Measurements from ENCODE around the gene GATA5.
A peak's percentile ranks its signal among the peaks of the same experiment; 100 is the strongest.

GATA5 gene

DNA sequence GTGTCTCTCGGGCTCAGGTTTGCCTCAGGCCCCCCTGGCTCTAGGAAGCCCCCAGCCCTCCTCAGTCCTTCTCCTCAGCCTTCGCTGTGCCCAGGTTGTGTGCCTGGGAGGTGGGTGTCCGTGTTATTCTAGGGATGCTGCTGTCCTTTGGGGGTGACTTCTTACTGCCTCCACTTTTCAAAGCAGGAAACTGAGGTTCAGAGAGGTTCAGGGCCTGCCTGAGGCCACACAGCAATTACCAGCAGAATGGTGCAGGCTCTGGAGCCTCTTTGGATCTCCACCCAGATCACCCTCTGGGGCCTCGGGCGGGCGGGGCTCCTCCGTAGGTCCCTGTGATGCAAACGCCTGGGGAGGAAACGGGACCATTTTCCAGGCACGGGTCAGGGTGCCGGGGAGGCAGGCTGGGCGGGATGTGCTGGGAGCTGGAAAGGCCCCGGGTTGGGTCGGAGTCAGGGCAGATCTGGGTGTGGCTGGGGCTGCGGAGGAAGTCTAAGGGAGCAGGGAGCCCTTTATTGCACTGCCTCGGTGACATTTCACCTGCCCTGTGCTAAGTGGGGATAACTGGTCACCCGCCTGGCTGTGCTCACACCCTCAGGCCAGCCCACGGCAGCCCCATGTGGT is 23.2 kb downstream of the GATA5 start:
- no peak for DNase-seq (ENCODE audit: low spot score)

DNA sequence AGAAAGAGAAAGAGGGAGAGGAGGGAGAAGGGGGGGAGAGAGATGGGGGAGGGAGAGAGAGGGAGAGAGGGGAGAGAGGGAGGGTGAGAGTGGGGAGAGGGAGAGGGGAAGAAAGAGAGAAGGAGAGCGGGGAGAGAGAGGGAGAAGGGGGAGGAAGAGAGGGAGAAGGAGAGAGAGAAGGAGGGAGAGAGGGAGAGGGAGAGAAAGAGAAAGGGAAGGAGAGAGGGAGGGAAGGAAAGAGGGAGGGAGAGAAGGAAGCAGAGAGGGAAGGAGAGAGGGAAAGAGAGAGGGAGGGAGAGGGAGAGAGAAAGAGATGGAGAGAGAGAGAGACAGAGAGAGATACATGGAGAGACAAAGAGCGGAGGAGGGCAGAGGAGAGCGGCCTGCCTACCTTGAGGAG is 23.8 kb downstream of the GATA5 start:
- DNase-seq (ENCODE audit: low spot score): no peak

DNA sequence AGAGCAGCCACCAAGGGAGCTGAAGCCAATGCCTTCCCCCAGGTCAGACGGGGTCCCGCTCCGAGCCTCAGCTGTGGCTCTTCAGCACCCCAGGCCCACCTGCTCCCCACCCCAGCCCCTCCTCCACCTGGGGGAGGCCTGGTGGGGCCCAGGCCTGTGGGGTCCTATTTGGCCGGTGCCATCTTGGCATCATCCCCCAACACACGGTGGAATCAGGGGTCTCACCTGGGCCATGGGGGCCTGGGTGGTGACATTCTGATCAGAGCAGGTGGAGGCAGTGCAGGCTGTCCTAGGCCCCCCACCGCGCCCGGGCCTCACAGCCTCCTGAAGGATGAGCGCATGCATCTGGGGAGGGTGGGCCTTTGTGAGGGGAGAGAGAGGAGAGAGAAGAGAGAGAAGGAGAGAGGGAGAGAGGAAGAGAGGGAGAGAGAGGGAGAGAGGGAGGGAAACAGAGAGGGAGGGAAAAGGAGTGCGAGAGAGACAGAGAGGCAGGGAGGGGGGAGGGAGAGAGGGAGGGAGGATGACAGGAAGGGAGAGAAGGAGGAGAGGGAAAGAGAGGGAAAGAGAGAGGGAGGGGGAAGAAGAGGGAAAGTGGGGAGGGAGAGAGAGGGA is 24.5 kb downstream of the GATA5 start:
- no peak for DNase-seq (ENCODE audit: low spot score)

DNA sequence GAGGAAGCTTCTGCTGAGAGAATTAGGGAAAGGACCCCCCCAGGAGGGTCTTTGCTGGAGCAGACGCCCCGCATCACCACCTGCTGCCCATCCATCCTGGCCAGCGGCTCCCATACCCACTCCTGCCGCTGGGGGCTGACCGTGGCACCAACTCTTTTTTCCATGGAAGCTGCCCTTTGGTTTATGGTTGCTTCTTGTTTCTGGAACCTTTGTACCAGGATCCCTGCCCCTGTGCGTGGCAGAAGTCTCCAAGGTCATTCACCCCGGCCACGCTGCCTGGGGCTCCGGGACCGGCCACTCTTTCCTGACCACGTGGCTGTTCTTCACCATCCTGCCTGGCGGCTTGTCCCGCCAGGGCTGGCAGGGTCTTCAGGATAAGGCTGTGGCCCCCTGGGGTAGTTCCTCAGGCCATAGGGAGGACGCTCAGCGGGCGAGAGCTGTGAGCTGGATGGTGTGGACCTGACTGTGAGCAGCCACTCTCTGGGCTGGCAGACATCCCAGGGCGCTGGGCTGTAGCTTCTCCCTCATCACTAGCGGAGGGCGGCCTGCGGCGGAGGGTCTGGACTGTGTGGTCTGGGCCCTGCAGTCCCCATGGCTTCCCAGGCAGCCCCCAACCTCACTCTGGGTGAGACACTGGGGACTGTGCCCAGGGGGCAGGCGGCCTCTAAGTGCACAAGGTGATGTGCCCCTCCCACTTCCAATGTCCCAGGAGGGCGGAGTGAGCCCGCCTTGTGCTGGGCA is 25.7 kb downstream of the GATA5 start:
- DNase-seq (ENCODE audit: low spot score): no peak

DNA sequence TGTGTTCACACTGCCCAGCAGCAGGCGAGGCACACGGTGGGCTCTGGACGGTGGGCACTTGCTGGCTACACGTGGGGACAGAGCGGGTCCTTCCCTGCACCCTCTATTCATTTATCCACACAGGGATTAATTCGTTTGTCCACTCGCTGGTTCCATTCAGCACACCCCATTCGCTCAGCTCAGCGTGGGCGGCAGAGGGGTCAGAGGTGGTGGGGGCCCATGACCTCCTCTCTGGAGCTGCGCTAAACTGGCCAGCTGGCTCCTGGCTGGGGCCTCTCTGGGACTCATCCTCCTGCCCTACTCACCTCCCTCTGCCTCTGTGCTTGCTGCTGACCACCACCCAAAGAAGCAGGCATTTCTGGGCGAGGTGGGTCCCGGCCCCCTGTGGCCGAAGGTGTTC is 27.0 kb downstream of the GATA5 start:
- DNase-seq (ENCODE audit: low spot score): no peak

DNA sequence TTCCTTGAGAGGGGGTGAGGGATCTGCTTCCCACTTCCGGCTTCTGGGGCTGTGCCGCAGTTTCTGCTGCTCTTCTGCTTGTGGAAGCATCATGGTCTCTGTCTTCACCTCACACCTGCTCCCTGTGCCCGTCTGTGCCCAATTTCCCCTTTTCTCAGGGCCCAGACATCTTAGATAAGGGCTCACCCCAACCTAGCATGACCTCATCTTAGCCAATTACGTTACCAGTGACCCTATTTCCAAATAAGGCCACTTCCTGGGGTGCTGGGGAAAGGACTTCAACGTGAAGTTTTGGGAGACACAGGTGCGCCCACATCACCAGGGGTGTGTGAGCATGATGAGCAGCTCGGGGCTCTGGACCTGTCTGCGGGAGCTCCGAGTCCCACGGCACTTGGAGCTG is 27.8 kb downstream of the GATA5 start:
- DNase-seq (ENCODE audit: low spot score): no peak

DNA sequence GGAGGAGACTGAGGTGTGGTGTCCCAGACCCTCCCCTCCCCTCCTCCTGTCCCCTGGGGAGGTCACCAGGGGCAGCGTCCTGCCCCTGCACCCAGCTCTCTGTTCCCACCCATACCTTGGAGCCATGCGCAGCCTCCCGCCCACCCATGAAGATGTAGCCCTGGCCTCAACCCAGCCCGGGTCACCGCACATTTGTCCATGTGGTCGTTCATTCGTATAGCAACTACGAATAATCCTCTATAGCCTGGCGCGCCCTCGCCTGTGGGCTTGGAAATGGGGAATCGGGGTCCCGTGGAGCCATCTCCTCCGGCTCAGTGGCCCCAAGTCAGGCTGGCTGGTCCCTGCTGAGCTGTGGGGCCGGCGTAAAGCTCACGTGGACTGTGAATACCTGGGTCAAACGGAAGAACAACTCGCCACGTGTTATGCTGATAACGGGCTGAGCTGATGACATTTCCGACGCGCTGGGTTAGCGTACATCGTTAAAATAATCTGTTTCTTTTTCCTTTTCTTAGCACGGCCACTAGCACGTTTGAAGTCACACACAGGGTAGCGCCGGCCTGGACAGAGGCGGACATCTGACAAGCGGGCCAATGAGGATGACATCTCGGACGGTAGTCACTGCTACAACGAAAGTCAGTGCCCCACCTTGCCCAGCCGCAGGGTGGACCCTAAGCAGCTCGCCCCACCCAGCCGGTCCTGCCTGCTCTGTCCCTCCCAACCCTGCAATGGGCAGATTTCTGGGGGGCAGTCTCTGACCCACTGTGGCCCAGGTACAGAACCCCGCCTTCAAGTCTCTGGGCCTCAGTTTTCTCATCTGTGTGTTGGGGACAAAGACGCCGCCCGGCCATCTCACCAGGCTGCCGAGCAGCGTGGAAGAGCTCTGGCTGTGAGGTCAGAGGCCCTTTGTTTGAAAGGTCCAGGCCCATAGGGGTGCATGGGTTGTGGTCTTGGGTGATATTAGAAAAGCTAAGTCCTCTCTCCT is 28.6 kb downstream of the GATA5 start:
- DNase-seq (ENCODE audit: low spot score): no peak

DNA sequence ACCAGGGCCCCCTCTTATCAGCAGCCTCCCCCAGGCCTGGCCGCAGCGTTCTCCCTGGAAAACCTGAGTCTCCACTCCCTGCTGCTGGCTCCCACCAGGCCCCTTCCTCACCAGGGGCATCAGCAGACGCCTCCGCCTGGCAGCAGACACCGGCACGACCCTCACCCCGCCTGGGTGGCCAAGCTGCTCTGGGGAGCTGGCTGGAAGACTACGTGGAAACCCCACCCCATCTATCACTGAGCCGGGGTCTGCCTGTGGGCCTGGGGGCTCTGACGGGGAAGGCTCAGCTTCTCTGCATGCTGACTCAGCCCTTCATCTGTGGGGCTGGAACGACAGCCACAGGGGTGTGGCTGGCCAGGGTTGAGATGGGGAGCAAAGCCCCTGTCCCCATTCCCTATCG is 29.3 kb downstream of the GATA5 start:
- no peak for DNase-seq (ENCODE audit: low spot score)

DNA sequence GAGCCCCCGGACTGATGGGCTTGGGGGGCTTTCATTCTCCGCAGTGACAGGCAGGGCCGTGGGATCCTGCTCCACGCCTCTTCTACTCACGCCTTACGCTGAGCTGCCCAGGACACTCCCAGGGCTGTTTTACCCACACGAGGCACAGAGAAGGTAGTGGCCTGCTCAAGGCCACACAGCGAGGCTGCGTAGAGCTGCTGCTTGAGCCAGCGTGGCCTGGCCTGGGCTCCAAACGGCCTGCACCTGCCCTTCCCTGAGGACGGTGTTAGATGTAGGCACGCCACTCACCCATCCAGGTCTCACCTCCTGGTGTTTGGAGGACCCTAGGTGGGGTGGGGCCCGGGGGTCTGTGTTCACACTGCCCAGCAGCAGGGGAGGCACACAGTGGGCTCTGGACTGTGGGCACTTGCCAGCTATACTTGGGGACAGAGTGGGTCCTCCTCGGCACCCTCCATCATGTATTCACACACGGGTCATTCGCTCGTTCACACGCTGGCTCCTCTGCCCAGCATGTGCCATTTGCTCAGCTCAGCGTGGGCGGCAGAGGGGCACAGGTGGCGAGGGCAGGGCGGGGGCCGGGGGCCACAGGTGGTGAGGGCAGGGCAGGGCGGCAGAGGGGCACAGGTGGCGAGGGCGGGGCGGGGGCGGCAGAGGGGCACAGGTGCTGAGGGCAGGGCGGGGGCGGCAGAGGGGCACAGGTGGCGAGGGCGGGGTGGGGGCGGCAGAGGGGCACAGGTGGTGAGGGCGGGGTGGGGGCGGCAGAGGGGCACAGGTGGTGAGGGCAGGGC is 30.0 kb downstream of the GATA5 start:
- DNase-seq (ENCODE audit: low spot score): no peak

DNA sequence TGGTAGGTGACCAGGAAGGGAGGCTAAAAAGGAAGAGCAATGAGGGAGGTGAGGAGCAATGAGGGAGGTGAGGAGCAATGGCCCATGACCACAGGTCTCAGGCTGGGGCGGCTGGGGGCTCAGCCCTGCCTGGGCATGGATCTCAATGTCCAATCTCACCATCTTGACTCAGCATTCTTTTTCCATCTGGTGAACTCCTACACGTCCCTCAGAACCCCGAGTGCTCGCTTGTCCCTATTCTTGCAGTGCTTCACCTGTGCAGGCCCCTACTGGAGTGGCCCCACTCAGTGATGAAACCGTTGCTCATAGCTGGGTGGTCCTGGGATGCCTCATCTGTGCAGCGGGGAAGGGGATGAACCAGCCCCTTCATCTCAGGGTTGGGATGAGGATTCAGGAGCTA is 31.5 kb downstream of the GATA5 start:
- DNase-seq (ENCODE audit: low spot score): no peak

DNA sequence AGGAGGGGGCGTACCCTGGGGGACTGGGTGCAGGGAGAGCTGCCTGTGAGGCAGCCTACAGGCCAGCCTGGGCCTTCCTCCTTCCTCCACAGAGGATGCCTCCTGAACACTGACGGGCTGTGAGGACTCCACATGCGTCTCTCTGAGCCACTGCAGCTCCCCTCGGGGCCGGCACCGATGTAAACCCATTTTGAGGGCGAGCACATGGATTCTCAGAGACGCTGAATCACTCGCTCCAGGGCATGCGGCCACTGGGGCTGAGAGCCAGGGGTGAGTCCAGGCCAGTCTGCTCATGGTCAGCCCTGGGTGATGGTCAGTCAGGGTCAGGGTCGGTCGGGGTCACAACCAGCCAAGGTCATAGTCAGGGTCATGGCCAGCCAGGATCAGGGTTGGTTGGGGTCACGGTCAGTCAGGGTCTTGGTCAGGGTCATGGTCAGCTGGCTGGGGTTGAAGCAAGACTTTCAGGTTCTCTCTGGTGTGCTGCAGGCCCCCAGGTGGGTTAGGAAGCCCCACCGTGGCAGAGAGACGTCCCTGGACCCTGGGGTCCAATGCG is 33.7 kb downstream of the GATA5 start:
- no peak for DNase-seq (ENCODE audit: low spot score)

DNA sequence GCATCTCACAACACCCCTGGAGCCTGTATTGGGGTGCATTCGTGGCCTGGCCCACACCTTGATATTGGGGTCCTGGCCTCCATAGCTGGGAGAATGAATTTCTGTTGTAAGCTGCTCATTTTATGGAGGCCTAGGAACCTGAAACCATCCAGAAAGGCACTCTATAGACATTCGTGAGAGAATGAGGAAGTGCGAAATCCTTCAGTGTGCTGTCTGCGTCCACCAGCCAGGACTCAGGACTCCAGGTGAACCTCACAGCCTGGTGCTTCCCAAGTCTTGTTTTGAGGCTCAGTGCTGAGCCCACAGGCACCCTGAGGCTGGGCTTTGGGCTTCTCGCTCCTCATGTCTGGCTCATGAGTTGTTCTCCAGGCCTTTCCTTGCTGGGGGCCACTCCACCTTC is 36.6 kb downstream of the GATA5 start:
- DNase-seq (ENCODE audit: low spot score): no peak

DNA sequence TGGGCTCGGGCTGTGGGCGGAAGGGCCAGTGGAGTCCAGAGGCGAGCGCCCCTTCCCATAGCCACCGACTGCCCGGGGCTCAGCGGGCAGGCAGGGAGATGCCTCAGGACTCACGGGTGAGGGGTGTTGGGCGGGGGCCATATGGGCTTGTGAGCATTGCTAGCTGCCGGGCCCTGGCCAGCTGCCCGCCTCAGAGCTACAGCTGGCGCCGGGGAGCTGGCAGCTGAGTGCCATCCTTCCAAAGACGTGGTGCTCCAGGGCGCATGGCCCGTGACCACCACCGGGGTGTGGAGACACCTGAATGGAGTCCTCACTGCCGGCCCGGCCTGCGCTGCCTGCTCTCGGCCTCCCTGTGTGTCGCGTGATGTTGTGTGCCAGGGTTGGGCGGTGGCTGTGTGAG is 37.9 kb downstream of the GATA5 start:
- no peak for DNase-seq (ENCODE audit: low spot score)

DNA sequence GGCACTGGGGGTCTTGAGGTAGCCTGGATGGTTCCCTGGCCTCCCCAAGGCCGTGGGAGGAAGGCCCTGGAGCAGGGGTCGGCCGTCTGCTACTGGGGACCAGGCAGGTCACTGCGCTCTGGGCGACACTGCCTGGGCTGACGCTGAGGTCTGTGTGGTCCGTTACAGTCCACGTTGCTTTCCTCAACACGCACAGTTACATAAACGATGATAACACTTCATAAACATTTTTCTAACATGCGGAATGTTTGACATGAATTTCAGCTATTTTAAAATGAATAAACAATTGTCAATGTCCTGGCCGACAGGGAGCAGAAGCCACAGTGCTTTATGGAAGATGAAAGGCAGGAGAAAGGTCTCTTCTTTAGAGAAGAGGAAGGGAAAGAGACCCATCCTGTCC is 38.3 kb downstream of the GATA5 start:
- DNase-seq (ENCODE audit: low spot score): no peak

DNA sequence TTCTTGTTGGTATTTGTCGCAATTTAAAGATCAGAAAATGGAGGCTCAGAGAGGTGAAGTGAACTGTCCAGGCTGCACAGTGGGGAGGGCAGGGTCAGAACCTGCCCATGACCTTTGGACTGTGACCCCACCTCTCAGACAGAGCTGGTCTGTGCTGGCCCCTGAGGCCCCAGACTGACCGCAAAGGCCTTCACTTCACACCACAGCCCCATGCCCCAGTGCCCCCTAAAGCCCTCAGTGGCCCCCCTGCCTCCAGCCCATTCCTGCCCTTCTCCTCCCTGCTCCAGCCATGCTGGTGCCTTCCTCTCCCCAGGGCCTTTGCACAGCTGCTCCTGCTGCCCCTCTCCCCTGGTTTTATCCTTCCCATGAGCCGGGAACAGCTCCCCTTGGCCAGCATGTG is 39.1 kb downstream of the GATA5 start:
- DNase-seq (ENCODE audit: low spot score): no peak

DNA sequence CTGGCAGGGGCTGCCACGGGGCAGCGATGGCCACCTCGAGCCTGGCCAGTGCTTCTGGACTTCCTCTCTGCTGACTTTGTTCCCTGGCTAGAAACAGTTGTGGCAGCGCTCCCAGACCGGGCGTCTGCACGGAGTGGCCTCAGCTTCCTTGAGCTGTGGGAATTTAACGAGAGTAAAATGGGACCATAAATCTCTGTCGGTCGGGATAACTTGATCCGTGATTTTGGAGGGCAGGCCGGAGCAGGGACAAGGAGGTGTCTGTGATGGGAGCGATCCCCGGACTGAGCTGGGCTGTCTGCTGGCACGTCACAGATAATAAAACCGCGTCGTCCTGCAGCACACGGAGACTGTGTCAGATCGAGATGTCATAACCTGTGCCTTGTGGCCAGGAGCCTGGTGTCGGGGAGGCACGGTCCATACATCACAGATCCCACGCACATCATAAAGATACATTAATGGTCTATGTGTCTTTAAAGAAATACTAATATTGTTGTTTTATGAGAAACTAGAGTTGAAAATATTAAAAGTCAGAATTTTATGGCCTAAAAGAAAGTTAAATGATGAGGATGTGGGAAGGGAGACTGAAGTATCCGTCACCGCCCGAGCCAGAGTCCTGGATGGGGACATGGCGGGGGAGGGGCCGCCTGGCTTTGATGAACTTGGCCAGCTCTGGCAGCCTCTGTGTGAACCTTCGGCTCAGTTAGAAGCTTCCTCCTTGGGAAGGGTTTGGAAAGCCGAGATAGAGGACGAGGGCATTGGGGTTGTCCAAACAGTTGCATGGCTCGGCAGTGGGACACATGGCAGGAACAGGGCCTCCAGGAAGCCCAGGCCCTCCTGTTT is 41.9 kb downstream of the GATA5 start:
- DNase-seq (ENCODE audit: low spot score): peak; percentile 54

DNA sequence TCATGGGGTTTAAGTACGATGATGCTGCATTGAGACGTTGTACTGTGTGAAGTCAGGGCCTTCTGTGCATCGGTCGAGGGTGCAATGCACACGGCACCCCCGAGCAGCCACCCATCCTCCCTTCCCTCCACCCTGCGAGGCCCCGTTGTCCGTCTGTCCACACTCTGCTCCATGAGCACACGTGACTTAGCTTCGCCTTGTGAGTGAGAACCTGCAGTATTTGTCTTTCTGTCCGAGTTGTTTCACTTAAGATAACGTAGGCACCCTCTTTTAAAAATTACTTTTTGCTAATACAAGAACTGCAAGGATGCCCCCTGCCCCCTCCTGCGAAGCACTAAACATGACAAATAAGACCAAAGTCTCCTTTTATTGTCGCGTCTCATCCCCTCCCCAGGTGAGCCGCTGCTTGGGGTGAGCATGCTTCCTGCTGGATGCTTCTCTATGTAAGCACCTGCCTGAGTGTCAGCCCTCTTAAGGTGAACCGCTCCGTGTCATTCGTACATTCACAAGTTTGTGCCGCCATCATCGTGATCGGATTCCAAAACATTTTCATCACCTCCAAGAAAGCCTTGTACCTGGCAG is 44.8 kb downstream of the GATA5 start:
- no peak for DNase-seq (ENCODE audit: low spot score)

DNA sequence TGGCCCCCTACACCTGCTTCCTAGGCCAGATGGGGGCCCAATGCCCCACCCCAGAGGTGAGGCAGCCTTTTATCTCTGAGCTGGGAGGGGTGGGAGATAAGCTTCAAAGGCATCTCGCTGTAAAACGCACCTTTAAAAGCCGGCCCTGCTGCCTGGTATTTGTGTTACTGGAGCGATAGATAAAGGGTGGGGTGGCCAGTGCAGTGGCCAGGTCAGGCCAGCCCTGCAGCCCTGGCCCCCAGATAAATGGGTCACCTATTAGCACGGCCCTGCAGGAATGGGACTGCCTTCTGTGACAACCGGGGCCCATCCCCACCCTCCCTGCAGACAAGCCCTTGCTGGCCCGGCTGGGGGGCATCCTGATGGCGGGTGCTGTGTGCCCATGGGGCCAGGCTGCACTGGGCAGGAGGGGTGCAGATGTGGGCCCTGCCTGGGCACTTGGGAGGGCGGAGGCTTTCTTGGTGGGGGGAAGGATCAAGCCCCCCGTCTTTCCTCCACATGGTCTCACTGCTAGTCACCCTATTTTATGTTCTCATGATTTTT is 45.4 kb downstream of the GATA5 start:
- DNase-seq (ENCODE audit: low spot score): no peak

DNA sequence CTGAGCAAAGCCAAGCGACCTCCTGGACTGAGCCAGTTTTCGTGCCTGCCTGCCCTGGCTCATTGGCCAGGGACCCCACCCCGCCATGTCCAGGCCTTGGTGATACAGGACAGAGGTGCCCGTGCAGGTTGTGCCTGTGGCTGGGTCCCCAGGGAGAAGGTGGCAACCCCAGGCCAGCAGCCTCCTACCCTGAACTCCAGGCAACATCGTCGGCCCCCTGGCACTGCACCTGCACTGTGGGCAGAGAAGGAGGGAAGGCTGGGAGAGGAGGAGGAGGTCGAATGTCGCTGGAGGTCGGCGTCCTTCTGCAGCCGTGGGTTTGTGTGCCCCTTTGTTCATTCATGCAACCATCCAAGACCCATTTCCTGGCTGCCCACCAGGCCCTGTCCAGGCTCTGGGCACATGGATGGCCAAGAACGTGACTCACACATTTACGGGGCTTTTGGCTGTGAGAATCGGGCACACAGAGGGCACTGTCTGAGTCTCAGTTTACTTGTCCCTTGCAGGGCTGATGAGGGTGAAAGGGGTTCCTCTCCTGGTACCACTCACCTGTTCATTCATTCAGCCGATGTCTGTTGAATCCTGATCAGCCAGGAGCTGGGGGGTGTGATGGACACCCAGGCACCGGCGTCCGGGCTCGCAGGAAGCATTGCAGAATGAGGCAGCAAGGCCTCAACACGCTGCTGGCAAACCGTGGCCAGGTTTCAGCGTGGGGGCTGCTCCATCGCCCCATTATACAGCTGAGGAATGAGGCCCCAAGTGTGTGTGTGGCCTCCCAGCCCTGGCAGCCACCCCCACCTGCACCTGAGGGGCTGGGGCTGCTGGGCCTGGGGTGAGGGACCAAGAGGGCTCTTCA is 46.1 kb downstream of the GATA5 start:
- no peak for DNase-seq (ENCODE audit: low spot score)

All from GM03348 (cell line).